Embryonic facial prominence (tissue), 1 donor: ENCODE results near the gene USP35.

Experiments
- DNase-seq: peaks from one replicate; pipeline ENCODE4 v3.0.0-alpha.2; 2016; ENCODE audit errors: extremely low spot score

Gene USP35, protein sequence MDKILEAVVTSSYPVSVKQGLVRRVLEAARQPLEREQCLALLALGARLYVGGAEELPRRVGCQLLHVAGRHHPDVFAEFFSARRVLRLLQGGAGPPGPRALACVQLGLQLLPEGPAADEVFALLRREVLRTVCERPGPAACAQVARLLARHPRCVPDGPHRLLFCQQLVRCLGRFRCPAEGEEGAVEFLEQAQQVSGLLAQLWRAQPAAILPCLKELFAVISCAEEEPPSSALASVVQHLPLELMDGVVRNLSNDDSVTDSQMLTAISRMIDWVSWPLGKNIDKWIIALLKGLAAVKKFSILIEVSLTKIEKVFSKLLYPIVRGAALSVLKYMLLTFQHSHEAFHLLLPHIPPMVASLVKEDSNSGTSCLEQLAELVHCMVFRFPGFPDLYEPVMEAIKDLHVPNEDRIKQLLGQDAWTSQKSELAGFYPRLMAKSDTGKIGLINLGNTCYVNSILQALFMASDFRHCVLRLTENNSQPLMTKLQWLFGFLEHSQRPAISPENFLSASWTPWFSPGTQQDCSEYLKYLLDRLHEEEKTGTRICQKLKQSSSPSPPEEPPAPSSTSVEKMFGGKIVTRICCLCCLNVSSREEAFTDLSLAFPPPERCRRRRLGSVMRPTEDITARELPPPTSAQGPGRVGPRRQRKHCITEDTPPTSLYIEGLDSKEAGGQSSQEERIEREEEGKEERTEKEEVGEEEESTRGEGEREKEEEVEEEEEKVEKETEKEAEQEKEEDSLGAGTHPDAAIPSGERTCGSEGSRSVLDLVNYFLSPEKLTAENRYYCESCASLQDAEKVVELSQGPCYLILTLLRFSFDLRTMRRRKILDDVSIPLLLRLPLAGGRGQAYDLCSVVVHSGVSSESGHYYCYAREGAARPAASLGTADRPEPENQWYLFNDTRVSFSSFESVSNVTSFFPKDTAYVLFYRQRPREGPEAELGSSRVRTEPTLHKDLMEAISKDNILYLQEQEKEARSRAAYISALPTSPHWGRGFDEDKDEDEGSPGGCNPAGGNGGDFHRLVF

DNA sequence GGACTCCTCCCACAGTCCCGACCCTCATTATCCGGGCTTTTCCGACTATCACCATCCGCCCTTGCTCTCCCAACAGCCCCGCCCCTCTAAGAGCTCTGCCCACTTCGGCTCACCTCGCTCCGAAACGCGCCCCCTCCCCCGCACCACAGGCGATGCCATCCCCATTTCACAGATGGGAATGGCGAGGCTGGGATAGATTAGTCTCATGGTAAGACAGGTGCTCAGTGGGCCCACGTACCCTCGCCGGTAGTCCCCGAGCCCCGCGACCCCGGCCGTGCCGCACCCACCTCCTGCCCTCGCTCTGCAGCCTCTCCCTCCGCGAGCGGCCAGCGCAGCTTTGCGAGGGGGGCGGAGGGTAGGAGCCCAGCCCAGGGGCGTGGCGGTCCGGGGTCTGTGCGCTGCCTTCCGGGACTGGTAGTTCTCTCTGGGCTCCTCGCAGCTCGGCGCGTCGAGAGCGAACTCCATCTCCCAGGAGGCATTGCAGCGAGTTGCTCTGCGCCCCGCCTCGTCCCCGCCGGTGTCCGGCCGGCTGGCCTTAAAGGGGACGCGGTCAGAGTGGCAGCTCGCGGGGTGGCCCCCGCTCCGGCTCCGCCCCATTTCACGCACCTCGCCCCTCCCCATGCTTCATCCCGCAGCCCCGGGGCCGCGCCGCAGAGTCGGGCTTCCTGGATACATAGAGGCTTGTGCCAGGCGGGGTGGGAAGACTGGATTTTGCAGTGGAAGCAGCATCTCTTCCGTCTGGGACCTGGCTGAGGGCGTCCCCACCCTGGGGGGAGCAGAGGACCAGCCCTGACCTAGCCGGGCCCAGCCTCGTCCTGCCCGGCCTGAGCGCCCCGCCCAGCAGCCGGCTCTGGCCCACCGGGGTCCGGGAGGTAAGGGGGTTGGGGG lies at the start of gene USP35, which contains the start of gene KCTD21:
Gene USP35, plus strand, starts transcription at position 634 of the 888 bp plus-strand sequence. CDS start 7,327 bp downstream, outside the sequence.
Gene KCTD21, minus strand, starts transcription at position 341 of the 888 bp plus-strand sequence. CDS start 14,072 bp downstream, outside the sequence.
- DNase-seq: peak; percentile 92

DNA sequence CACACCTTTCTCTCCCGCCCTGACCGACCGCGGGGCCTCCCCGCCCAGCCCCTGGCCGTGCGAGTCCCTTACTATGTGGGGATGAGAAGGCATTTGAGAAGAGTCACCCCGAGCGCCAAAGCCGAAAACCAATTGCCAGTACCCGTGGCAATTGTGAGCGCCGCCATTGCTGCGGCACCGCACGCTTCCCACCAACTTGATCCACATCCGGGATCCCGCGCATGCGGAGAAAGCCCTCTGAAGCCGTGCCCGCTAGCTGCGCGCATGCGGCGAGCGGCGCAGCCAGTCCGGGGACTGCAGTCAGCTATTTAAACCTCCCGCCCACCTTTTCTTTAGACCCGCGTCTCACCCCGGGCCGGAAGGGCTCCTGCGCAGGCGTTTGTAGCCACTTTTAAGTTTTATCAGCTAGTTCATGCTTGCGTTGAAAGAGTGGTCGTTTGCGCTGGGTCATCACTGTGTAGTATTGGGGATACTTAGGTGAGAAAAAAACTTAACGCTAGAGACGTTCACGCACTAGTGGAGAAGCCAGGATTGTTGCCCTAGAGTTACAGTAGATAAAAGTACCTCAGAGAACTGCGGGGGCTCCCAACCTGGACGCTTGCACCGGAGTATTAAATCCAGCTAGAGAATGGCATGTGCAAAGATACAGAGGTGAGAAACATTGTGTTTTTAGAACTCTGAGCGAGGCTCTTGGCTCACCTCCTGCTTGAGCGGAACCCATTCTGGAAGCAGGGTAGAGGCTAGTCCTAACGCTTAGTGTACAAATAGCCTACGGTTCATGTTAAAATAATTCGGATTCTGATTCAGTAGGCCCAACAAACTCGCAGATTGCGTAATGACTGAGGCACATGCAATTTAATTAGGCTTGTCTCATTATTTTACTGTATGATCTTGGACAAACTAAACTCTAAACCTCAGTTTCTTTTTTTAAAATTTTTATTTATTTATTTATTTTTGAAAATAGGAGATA lies 49.0 kb upstream of the USP35 start, which contains the start of gene ALG8:
Gene ALG8, minus strand, starts transcription at position 205 of the 970 bp plus-strand sequence. Its CDS starts 38 bp downstream, at position 167.
- DNase-seq: peak; percentile 92

DNA sequence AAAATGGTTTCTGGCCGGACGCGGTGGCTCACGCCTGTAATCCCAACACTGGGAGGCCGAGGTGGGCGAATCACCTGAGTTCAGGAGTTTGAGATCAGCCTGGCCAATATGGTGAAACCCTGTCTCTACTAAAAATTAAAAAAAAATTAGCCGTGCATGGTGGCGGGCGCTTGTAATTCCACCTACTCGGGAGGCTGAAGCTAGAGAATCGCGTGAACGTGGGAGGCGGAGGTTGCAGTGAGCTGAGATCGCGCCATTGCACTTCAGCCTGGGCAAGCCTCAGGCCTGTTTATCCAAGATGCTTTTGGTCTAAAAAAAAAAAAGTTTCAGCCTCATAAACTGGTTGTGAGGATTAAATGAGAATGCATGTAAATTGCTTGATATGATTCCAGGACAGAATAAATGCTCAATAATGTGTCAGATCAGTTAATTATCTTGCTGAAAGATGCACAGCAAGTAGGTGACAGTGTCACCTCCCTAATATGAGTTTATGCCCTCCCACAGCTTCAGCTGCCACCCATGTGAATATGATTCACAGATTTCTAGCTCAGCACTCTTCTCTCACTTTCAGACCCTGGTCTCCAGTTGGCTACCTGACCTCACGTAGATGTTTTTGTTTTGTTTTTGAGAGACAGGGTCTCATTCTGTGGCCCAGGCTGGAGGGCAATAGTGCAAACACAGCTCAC lies 48.2 kb upstream of the USP35 start:
- DNase-seq: no peak

DNA sequence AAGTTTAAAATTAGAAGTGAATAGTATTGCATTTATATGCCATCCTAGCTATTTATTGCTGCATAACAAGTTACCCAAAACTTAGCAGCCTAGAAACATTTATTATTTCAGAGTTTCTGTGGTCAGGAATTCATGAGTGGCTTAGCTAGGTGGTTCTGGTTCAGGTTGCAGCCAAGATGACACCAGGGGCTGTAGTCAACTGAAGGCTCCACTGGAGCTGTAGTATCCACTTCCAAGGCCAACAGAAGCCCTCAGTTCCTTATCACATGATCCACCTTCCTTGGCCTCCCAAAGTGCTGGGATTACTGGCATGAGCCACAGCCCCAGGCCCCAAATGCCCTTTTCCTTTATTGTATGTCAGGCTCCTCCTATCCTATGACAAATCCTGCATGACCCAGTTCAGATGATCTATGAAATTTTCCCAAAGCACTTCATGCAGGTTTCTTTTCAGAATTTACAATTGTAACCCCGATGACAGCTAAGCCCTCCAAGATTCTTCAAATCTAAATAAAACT lies 43.2 kb upstream of the USP35 start:
- no peak for DNase-seq

DNA sequence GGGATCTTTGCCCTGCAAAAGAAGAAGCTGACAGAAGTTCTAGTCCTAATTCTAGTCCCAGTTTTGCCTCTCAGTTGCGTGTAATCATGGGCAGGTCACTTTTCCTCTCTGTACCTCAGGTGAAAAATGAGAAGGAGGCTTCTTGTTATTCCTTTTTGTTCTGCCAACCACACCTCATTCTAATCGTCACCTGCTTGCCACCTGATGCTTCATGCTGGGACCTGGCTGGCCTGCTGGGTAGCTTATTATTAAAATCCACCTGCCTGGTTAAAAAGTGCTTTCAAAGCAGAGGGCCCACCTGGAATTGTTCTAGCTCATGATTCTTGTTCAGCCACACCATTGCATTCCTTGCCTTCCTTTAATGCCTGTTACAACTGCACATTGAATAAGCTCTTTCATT lies 40.9 kb upstream of the USP35 start:
- no peak for DNase-seq

DNA sequence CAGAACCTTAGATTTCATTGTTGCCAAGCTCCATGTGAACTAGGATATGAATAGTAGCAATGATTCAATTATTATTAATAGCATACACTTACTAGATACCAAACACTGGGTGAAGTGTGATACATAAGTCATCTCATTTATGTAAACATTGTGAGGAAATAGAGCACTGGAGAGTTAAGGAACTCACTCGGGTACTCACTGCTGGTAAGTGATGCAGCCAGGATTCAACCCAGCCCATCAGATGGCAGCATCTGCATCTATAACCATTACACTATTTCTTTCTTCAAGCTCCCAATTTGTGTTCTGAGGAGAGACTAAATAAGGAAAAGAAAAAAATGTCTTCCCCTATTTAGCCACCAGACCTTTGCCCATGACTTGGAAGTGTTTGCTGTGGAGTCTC lies 39.1 kb upstream of the USP35 start:
- DNase-seq: no peak

DNA sequence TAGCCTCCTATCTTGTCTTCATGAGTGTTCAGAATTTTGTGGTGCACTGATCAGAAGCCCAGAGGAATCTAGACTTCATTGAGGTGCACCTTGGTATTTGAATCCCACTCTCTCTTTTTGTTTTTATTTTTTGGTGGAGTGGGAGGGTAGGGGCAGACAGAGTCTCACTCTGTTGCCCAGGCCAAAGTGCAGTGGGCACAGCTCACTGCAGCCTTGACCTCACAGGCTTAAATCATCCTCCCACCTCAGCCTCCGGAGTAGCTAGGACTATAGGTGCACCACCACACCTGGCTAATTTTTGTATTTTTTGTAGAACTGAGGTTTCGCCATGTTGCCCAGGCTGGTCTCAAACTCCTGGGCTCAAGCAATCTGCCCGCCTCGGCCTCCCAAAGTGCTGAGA lies 38.4 kb upstream of the USP35 start:
- DNase-seq: no peak

DNA sequence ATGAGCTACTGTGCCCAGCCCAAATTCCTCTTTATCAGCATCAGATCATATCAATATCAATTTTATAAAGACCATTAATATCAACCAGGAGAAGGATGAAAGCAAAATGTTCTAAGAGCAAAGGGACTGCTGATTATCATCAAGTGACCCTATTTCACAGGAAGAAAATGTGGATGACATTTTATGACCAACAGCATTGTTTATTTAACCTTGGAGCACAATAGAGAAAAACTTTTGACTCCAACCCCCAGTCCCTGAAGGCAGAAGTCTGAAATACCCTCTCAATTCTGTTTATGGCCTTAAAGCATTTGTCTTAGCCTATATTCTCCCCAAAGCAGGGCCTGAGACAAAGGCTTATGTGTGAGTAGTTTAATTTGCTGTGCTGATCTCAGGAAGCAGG lies 38.0 kb upstream of the USP35 start:
- no peak for DNase-seq

DNA sequence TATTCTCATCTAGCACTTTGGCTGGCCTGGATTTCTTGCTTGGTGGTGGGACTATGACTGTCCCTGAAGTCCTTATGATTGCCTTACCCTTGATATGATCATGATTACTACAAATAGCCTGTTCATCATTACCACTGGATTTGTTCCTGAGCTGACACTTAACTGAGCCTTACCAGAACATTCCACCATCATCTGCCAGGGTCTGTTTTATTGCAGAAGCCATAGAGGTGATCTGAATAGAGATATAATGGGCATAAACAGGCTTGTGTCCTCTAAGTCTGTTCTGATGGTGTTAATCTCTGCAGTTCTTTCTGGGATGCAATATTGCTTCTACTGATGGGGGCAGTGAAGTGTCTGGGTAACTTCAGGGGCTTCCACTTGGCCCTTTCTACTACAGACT lies 36.9 kb upstream of the USP35 start:
- no peak for DNase-seq

DNA sequence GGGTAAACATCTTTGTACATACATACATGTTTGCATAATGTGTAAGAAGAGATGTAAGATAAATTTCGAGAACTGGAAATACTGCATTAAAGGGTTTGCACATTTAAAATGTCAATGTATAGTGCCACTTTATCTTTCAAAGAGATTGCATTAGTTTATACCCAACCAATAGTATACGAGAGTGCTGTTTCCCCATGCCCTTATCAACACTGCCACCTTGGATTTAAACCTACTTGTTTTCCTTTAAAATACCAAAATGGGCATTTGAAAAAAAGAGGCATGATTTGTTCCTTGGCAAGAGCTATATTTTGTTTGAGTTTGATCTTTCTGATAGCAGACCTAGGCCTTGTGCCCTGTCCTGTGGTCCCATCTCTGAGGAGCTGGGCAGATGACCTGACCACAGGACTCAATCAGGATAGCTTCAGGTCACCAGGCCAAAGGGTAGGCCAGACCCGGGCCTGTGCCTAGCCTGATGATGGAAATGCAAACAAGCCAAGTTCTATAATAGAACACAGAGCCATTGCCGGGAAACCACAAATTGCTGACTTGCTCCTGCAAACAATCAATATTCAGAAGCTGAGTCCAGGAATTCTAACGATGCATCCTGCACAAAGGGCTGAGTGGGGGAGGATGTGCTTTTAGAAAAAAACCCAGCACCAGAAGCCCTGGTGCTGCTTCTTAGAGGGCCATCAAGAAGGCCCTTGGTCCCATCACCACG lies 32.4 kb upstream of the USP35 start:
- no peak for DNase-seq

DNA sequence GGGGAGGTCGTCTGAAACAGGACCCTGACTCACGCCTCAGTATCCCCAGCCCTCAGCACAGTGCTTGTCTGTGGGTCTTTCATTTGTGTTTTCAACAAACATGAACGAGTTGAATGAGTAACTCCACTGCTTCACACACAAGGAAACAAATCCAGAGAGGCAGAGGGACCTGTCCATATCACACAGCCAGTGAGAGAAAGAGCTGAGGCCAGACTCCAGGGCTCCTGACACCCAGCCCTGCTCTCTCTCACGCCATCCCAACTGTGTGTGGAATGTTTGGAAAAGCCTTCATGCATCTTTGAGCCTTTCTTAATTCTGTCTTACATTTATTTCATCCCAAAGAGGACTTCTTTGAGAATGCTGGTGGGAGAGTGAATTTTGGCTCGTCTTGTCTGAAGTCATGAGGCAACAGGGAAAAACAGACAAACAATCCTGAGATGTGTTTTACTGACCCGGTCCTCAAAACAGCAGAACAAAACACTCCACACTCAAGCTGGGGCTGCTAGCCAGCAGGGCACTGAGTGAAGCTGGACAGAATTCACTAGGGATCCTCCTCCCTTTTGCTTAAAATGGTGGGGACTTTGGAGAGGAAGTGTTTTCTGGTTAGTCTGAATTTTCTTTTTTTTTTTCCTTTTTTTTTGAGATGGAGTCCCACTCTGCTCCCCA lies 29.6 kb upstream of the USP35 start:
- no peak for DNase-seq

DNA sequence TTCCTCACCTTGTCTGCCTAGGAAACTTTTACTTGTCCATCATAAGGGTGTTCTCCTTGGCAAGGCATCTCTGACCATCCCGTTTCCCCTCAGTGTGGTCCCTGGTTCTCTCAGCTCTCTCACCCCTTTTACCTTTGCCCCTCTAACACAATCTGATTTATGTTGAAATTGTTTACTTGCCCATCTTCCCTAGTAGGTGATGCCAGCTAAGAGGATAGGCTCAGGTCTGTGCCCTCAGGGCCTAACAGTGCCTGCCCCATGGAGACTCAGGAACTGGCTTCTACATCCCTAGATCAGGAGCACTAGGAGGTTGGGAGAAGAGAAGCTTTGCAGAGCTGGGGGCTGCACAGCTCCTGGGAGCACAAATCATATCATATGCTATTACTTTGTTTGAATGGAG lies 28.2 kb upstream of the USP35 start:
- no peak for DNase-seq

DNA sequence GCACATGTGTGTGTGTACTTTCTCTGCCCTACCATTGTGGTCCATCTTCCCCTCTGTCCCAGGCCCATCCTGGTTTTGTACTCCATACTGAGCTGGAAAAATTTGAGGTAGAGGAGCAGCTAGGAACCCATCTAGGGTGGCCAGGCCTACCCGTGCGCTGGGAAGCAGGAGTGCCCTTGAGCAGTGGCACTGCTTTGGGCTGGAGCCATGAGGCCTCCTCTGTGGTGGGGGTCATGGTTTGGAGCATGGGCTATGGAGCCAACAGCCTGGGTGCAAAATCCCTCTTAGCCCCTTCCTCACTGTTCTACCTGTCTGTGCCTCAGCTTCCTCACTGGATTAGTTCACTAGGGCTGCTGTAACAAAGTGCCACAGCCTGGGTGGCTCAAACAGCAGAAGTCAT lies 27.4 kb upstream of the USP35 start:
- DNase-seq: no peak

DNA sequence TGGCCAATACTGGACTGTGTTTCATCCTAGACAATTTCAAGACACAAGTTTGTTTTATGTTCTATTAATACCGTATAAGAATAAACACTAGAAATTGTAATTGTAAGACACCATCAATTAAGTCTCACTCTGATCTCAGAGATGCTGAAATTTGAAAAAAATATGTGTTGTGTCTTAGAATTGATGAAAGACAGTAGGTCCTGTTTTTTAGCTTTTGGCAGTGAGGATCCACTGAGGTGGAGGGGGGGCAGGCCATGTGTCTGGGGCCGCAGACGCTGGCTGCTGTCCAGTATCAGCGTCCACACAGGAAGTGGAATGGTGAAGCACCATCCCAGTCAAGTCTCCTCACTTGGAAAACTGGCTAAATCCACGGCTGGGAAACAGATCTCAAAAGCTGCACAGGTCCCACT lies 26.8 kb upstream of the USP35 start:
- DNase-seq: no peak

DNA sequence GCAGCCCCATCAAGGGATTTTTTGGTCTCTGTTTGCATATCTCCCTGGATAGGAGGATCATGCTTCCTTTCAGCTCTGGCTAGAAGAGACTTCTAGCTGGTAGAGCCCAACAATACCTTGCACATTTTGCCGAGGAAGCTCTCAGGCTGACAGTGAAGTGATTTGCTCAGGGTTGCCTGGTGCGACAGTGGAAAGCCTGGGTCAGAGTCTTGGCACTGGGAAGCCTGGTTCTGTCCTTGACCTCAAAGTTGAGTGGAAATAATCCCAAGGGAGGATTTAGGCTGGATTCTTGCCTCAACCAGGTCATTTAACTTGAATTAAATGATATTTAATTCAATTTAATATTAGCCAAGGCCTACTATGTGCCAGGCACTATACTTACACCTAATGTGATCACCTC lies 24.9 kb upstream of the USP35 start:
- DNase-seq: no peak

DNA sequence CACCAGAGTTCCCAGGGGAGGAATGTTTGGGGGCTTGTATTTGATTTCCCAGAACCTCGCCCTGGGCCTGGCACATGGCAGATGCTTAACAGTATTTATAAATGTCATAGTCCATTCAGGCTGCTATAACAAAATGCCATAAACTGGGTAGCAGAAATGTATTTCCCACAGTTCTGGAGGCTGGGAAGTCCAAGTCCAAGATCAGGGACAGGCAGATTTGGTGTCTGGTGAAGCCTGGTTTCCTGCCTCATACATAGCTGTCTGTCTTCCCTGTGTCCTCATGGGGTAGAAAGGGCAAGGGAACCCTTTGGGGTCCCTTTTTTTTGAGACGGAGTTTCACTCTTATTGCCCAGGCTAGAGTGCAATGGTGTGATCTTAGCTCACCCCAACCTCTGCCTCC lies 24.2 kb upstream of the USP35 start:
- no peak for DNase-seq

DNA sequence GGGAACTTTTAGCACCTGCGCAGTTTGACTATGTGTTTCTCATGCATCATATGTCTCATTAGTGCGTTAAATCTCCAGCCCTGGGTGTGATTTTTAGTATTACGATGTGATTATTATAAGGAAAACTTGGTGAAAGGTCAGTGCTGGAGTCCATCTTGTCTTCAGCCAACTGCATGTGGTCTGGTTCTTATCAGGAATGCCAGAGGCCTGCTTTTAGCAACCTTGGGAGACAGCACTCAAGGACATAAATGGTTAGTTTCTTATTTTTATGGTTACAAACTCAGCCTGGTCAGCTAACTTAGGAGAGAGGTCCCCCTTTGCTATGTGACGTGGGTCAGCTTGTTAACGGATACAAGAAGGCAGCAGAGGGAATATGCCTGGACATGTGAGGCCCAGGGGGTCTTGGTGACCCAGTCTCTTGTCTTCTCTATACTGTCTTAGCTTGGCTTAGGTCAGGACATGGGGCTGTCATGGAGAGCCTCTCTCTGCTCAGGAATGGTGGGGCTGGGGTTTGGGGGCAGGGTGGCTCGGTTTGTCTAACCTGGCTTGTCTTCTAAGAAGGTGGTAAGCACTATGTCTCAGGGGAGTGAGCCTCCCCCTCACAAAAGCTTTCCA lies 21.8 kb upstream of the USP35 start:
- no peak for DNase-seq
